ENCODE measurements around the gene SRSF9. TPM values are rescaled to one million over a fixed set of nuclear protein-coding genes. Genes with fewer than 3 reads are reported as not detected.

Gene SRSF9
- total RNA-seq, 3 donors from 2014 or later, result 117 to 140 (median 139) TPM

GRCh38 chr12:120485961-120486881, 16.7 kb upstream of the SRSF9 start:
- no peak for DNase-seq
- Histone ChIP-seq H3K4me1 (ENCODE audit: low read depth) (no peaks in the 10 kb centered on the region), H3K36me3 (ENCODE audit: low read depth) (no peaks in the 10 kb centered on the region), H3K4me3 (no peak overlapping the region), H3K9me3 (no peaks in the 10 kb centered on the region)
- intact Hi-C loops (cut with DNase I, micrococcal nuclease), result no loop called here
- ATAC-seq, result no peak
- no peak for TF ChIP-seq CTCF (IDR thresholded peaks at IDR 0.05)

- no peak for DNase-seq
- no peak for TF ChIP-seq CTCF (IDR thresholded peaks at IDR 0.05)
- no peaks in the 10 kb centered on the region for H3K9me3 ChIP-seq
- H3K4me1 ChIP-seq (ENCODE audit: low read depth), result no peaks in the 10 kb centered on the region
- intact Hi-C loops (cut with DNase I, micrococcal nuclease), result no loop called here
- H3K36me3 ChIP-seq (ENCODE audit: low read depth), result no peaks in the 10 kb centered on the region
- ATAC-seq, result no peak
- no peak overlapping the region for H3K4me3 ChIP-seq
These were observed 14.1 kb upstream of the SRSF9 start for GRCh38 chr12:120483621-120484020.

- TF ChIP-seq CTCF (IDR thresholded peaks at IDR 0.05), result no peak
- H3K4me1 ChIP-seq (ENCODE audit: low read depth), result no peaks in the 10 kb centered on the region
- no peak overlapping the region for H3K4me3 ChIP-seq
- intact Hi-C loops (cut with DNase I, micrococcal nuclease), result no loop called here
- no peaks in the 10 kb centered on the region for H3K9me3 ChIP-seq
- ATAC-seq (peak; percentile 30), DNase-seq (no peak)
- H3K36me3 ChIP-seq (ENCODE audit: low read depth), result no peaks in the 10 kb centered on the region
These were observed 11.6 kb upstream of the SRSF9 start for GRCh38 chr12:120481022-120481767.

GRCh38 chr12:120480211-120480610, 10.7 kb upstream of the SRSF9 start:
- no peak overlapping the region for H3K4me3 ChIP-seq
- TF ChIP-seq CTCF (IDR thresholded peaks at IDR 0.05), result no peak
- ATAC-seq (peak; percentile 25), DNase-seq (no peak)
- no peaks in the 10 kb centered on the region for H3K4me1 ChIP-seq (ENCODE audit: low read depth)
- H3K36me3 ChIP-seq (ENCODE audit: low read depth), result no peaks in the 10 kb centered on the region
- H3K9me3 ChIP-seq, result no peaks in the 10 kb centered on the region
- intact Hi-C loops (cut with DNase I, micrococcal nuclease), result no loop called here

GRCh38 chr12:120479458-120479857, 9.9 kb upstream of the SRSF9 start:
- no peaks in the 10 kb centered on the region for H3K4me1 ChIP-seq (ENCODE audit: low read depth)
- ATAC-seq, result peak; percentile 79
- H3K4me3 ChIP-seq, result no peak overlapping the region
- no peak for TF ChIP-seq CTCF (IDR thresholded peaks at IDR 0.05)
- no peaks in the 10 kb centered on the region for H3K9me3 ChIP-seq
- intact Hi-C loops (cut with DNase I, micrococcal nuclease), result no loop called here
- no peak for DNase-seq
- no peaks in the 10 kb centered on the region for H3K36me3 ChIP-seq (ENCODE audit: low read depth)
